Hematopoietic multipotent progenitor cell treated with erythropoietin and hydrocortisone succinate and interleukin-3 and kit ligand, for 15 days (in vitro differentiated cells): Measurements from ENCODE around the gene MFSD2B.
"Not testable (repeated sequence)": the region's sequence is repeated elsewhere in the genome, so short reads cannot be mapped to it uniquely, and the experiment has no call there.

Experiments used
- DNase-seq: peaks from one replicate; pipeline ENCODE4 v3.0.0-alpha.2; 2015; ENCODE audit warnings: low spot score

MFSD2B gene

DNA sequence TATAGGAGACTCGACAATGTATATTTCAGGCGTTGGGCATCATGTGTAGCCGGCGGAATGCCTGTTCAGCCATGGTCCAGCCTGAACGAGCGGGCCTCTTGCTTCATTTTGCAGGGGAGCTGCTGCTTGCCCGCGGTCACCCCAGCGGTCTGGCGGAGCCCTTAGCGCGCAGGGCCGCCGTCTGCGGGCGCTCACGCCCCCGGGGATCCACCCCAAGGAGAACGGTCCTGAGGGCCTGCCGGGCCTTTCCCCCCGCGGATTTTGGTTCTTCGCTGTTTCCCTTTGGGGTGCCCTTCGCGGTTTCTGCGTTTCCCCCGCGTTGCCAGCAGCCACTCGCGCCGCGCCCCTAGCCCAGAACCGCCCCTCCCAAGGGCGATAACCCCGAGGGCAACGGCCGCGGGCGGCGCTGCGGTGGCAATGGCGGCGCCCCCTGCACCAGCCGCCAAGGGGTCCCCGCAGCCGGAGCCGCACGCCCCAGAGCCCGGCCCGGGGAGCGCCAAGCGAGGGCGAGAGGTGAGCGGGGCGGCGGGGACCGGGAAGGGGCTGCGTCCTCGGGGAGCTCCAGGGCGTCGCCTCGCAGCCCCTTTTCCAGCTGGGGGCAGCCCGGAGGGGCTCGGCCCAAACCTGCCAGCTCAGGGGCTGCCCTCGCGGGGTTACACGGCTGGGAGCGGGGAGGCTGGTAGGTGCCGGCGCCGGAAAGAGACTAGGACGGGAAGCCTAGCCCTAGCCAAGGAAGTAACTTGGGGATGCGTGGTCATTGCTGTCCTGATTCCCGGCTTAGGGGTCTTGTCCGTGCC lies at the start of gene MFSD2B:
Gene MFSD2B (plus strand): TSS at position 406 of the 797 bp plus-strand sequence. CDS start 12 bp downstream, at position 418.
- peak; percentile 79 for DNase-seq

DNA sequence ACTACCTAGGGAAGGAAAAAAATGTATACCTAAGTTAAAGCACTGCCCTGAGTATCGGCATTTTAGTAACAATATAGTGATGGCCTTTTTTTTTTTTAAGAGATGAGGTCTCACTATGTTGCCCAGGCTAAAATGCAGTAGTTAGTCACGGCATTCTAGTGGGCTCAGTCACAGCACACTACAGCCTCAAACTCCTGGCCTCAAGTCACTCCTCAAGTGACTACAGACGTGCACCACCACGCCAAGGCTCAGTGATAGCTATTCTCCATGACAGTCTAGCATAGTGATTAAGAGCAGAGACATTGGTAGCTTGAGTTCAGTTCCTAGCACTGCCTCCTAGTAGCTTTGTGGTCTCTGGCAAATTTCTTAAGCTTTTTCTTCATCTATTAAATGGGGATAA lies 42.0 kb upstream of the MFSD2B start:
- no peak for DNase-seq

GRCh38 chr2:23976883-23977282 lies 33.0 kb upstream of the MFSD2B start:
- no peak for DNase-seq

- peak; percentile 76 for DNase-seq
These were observed 21.5 kb upstream of the MFSD2B start for GRCh38 chr2:23988371-23988770.

DNA sequence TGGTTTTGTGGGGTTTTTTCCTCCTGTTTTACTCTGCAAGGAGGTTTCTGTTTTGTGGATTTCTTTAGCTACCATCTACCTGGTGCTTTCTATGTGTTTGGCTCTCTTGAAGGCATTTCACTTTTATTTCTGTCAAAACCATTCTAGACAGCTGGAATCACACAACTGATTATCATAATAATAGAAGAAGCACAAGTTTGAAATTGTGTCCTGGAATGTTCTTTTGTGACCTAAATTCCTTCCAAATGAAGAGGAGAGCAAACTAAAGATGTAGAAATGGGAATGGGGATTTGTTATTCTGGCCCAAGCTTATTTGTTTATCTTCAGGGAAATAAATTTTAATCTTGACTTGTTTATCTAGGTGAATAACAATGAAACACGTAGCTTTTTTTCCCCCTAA lies 17.0 kb upstream of the MFSD2B start:
- no peak for DNase-seq

DNA sequence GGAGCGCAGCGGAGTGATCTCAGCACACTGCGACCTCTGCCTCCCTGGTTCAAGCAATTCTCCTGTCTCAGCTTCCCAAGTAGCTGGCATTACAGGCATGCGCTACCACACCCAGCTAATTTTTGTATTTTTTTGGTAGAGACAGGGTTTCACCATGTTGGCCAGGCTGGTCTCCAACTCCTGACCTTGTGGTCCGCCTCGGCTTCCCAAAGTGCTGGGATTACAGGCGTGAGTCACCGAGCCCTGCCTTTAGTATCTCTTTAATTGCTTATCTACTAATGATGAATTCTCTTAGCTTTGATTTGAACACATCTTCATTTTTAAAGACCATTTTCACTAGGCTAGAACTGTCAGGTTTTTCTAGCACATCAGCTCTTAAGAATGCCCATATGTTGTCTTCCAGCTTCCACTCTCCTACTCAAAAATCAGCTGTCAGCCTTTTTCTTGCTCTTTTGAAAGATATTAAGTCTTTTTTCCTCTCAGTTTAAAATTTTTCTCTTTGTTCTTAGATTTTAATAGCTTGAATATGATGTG lies 16.1 kb upstream of the MFSD2B start:
- no peak for DNase-seq

DNA sequence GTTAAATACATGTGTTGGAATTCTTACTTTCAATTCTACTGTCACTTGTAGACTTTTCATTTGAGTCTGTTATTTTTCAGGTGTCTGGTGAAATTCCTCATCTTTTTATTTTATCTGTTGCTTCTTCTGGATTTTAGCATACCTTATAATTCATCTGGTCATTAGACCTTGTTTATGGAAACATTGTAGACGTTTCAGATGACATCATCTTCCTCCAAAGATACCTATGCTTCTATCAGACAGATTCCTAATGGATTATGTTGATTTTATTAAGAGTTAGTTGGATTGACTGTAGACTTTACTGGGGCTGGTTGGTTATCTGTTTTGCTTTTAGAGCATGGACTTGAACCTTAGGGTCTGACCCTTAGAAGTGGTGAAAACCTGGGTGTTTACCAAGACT lies 15.3 kb upstream of the MFSD2B start:
- no peak for DNase-seq

DNA sequence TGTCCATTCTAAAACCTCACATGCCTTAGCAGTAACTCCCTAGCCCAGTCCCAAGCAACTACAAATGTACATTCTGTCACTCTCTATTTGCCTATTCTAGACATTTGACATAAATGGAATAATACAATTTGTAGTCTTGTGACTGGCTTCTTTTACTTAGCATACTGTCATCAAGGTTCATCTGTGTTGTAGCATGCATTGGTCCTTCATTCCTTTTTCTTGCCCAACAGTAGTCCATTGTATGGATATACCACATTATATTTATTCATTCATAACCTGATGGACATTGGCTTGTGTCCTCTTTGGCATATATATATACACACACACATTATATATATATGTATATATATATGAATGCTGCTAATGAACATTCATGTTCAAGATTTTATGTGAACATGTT lies 2.2 kb upstream of the MFSD2B start:
- DNase-seq, result no peak

- peak; percentile 26 for DNase-seq
These were observed 1.1 kb upstream of the MFSD2B start for GRCh38 chr2:24008672-24009366.

- no peak for DNase-seq
These were observed 562 bp upstream of the MFSD2B start for GRCh38 chr2:24009367-24009679.

GRCh38 chr2:24010477-24011249 lies 778 bp downstream of the MFSD2B start:
- DNase-seq, result peak; percentile 69

- DNase-seq, result peak; percentile 97
These were observed 1.6 kb downstream of the MFSD2B start for GRCh38 chr2:24011250-24012104.

DNA sequence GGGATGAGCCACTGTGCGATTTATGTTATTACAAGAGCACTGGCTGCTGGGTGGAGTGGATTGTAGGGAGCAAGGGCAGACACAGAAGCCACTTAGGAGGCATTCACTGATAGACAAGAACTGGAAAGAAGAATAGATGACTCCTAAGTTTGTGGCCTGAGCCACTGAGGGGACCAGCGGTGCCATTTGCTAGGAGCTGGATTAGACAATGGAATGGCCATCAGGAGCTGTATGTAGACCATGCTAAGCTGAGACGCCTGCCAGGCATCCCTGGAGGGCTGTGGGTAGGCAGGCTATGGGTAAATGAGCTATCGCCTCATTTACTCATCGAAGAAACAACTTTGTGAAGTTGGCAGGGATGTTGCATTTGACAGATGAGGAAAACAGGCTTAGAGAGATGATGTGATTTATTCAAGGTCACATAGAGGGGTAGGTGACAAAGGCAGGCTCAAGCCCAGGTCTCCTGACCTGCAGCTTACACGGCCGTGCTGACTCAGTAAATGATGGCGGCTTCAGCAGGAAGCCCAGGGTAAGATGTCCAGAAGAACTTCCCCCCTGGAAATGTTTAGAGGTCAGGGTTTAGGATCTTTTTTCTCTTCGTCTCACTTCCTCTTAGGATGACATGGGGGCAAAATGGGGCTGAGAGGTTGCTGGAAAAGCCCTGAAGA lies 2.8 kb downstream of the MFSD2B start:
- DNase-seq, result peak; percentile 48

DNA sequence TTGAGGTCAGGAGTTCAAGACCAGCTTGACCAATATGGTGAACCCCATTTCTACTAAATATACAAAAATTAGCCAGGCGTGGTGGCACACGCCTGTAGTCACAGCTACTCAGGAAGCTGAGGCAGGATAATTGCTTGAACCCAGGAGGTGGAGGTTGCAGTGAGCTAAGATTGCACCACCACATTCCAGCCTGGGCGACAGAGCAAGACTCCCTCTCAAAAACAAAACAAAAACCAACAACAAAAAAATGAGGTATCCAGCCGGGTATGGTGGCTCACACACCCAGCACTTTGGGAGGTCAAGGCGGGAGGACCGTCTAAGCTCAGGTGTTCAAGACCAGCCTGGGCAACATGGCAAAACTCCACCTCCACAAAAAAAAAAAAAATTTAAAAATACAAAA lies 5.0 kb downstream of the MFSD2B start:
- not testable (repeated sequence) for DNase-seq

GRCh38 chr2:24015562-24016375 lies 5.9 kb downstream of the MFSD2B start:
- DNase-seq, result no peak

- DNase-seq, result no peak
These were observed 6.5 kb downstream of the MFSD2B start for GRCh38 chr2:24016376-24016761.

GRCh38 chr2:24016853-24017703 lies 7.2 kb downstream of the MFSD2B start:
- DNase-seq, result no peak

GRCh38 chr2:24017711-24018110 lies 7.8 kb downstream of the MFSD2B start:
- DNase-seq, result no peak

DNA sequence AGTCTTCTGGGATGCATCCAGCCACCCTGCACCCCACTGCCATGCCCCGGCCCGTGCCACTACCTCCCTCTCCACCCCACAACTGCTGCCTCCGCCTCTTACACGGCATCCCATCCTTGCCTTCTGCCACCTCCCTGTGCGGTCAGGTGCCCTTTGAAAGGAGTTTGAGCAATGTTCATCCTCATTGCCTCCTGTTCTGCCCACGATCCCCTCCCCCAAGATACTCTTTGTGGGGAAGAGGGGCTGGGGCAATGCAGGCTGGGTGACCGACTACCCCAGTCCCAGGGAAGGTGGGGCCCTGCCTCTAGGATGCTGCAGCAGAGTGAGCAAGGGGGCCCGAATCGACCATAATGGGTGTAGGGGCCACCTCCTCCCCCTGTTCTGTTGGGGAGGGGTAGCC lies 8.4 kb downstream of the MFSD2B start:
- DNase-seq, result no peak
